SU-DHL-6 (cell line): Measurements from ENCODE around the gene HCST.

Source experiments
- CTCF ChIP-seq: fragments of 200-600 bp; sonication (generic); IDR thresholded peaks from one replicate; pipeline ENCODE4 v1.5.1; 2017; ENCODE audit warnings: antibody characterized with exemption, mild to moderate bottlenecking, low read length, moderate library complexity; ENCODE audit not compliant: insufficient read depth, poor library complexity, severe bottlenecking
- EZH2phosphoT487 ChIP-seq: fragments of 200-600 bp; sonication (generic), shearing (Covaris generic); conservative IDR thresholded peaks from 2 replicates; pipeline ENCODE4 v1.6.1; 2018; ENCODE audit warnings: mild to moderate bottlenecking, antibody characterized with exemption, low read length, moderate library complexity, mixed read lengths

- TF ChIP-seq CTCF (no peak), EZH2phosphoT487 (no peak)
These were observed 30.1 kb downstream of the HCST start for GRCh38 chr19:35932291-35932936.
